ENCODE results near the gene LZTS3. TPM values are rescaled to one million over a fixed set of nuclear protein-coding genes. Genes with fewer than 3 reads are reported as not detected.
"Not testable (repeated sequence)": the region's sequence is repeated elsewhere in the genome, so short reads cannot be mapped to it uniquely, and the experiment has no call there.

The LZTS3 gene
- total RNA-seq: 10 to 100 TPM; 25.5 to 26.6 TPM
- polyA plus RNA-seq: 1 to 10 TPM; 2.0 to 3.8 (median 3.7) TPM
- 8.2 to 114 (median 45.7) reads per million in 6 experiments for total RNA-seq

DNA sequence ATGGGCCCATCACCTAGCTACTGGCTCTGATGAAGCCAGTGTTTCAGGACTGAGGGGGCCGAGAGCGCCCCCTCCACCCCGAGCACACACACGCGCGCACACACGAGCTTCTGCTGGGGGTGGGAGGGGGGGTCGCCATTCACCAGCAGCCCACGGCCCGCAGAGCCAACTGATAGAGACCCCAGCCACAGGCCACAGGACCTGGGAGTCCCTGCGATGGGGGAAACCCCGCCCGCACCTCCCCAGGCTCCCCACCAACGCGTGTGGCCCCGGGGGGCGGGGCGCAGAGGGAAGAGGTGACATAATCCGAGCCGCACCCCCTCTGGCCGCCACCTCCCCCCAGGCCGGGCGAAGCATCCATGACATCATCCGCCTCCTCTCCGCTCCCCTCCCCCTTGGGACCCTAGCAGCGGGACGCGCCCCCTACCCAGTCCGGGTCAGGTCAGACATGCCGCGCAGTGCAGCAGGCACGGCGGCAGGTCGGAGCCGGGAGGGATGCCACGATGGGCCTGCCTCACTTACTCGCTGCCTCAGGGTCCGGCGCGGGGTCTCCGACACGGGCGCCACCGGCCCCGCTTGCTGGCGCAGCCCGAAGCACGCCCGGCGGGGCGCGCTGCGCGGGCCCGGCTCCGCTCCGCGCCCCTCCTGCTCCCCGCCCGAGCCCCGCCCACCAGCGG is at the start of gene LZTS3:
Gene LZTS3, minus strand, starts transcription at position 617 of the 677 bp plus-strand sequence. CDS start 6,386 bp downstream, outside the sequence.
- H3K36me3 Mint-ChIP-seq: peaks cover 0 to 2% (median 0%) of the 10 kb centered on the region in 3 donors
- POLR2A ChIA-PET: interaction anchor here (0.6 to 1.9 kb wide), 3 partner anchors 13 to 104 kb away, joined by 3 to 9 read pairs (median 5); partner anchors contain the start of genes FASTKD5 and UBOX5
- H3K9me3 Mint-ChIP-seq: no peaks in the 10 kb centered on the region
- DNase-seq (peak; percentile 75 to 95 (median 90)), ATAC-seq (peak; percentile 81 to 85)
- peaks cover 8 to 25% (median 9%) of the 10 kb centered on the region in 5 donors for H3K27me3 Mint-ChIP-seq
- H3K27ac Mint-ChIP-seq: peak within 1 kb of the TSS; percentile 44 to 94 (median 88)
- peaks cover 20 to 37% (median 25%) of the 10 kb centered on the region in 4 donors for H3K4me1 Mint-ChIP-seq
- H3K4me3 Mint-ChIP-seq: peak within 1 kb of the TSS; percentile 80 to 94 (median 88)

DNA sequence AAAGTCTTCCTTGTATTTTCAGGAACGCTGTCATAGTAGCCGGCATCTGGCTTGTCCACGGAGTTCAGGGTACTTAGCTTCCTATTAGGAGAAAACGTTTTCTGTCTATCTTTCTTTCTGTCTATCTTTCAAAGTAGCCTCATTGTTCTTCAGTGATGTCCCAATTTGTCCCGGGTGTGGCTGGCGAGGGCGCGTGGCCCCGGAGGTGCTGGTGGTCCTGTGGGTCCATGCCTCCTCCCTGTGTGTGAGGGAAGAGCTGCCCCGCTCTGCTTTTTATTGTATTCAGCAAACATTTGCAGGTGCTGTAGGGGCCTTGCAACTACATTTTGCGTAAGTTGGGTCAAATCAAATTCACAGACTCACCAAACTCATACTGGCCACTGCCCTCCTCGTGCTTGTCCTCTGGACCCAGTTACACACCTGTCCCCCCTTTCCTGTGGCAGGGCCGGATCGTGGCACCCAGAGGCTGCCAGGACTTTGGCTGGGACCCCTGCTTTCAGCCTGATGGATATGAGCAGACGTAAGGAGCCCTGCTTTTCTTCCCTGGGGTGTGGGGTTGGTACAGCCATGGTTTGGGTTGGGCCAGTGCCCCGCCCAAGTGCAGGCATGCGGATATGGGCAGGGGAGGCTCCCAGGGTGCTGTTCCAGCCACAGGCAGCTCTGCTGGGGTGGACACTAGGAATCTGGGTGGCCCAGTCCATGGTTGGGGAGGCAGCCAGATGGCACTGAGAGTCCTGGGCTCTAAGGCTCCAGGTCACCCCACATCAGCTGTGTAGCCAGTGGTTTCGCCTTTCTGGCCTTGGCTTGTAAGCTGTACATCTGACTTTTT is 48.3 kb upstream of the LZTS3 start:
- ATAC-seq (no peak), DNase-seq (no peak)
- H3K27me3 Mint-ChIP-seq: no peaks in the 10 kb centered on the region
- POLR2A ChIA-PET: interaction anchor here (0.6 to 3.7 kb wide), 6 partner anchors 12 to 589 kb away, joined by 3 to 24 read pairs (median 4); partner anchors contain the start of genes FASTKD5, ITPA and UBOX5
- H3K36me3 Mint-ChIP-seq: peaks cover 0 to 34% (median 4%) of the 10 kb centered on the region in 3 donors
- peaks cover 3 to 32% (median 22%) of the 10 kb centered on the region in 4 donors for H3K4me1 Mint-ChIP-seq
- H3K4me3 Mint-ChIP-seq: no peak overlapping the region
- peak overlapping the region in 7 of 10 donors; percentile 20 to 90 (median 48) for H3K27ac Mint-ChIP-seq
- H3K9me3 Mint-ChIP-seq: no peaks in the 10 kb centered on the region

DNA sequence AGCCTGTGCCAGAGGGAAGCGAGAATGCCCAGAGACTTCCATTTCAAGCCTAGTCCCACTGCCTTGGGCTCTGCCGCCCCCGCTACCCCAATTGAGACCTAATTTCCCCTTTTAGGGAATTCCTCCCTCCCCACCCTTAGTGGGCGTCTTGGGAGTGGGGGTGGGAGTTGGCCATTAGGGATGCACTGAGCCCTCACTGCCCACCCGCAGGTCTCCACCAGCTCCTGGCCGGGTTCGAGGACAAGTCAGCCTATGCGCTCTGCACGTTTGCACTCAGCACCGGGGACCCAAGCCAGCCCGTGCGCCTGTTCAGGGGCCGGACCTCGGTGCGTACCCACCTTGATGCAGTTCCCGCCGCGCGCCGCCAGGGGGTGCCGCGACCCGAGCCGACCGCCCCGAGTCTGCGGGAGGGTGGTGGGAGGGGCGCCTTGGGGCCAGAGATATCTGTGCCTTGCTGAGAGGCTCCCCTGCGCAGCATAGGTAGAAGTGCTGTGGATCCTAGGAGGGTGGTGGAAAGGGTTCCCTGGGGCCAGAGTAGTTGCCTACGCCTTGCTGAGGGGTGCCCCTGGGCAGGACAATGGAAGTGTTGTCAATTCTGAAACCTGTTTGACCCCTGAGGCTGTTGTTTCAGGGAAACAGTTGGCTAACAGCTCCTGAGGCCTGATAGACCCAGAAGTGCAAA is 45.1 kb upstream of the LZTS3 start:
- POLR2A ChIA-PET: interaction anchor here (0.6 to 2.8 kb wide), 7 partner anchors 9 to 110 kb away, joined by 3 to 8 read pairs (median 4); partner anchors contain the start of genes FASTKD5, ITPA and UBOX5
- ATAC-seq: peak; percentile 71 to 80
- peaks cover 0 to 54% (median 4%) of the 10 kb centered on the region in 3 donors for H3K36me3 Mint-ChIP-seq

DNA sequence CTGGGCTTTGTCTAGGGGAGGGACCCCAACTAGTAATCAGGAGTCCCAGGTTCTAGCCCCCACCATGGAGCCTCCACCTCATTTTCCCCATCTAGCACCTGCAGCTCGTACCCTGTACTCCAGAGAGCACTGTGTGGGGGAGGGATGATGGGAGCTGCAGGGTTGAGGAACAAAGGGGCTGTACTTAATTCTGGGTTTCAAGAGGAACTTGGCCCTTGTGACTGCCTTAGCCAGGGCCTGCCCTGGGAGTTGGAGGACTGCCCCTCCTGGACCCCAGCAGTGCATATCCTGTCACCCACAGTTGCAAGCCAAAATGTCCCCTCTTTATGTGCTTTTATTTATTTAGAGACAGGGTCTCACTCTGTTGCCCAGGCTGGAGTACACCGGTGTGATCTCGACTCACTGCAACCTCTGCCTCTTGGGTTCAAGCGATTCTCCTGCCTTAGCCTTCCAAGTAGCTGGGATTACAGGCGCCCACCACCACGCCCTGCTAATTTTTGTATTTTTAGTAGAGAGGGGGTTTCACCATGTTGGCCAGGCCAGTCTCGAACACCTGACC is 42.1 kb upstream of the LZTS3 start:
- peak overlapping the region in 1 of 10 donors; percentile 27 for H3K27ac Mint-ChIP-seq
- ATAC-seq, H3K27me3 Mint-ChIP-seq, H3K4me3 Mint-ChIP-seq, H3K9me3 Mint-ChIP-seq, DNase-seq: not testable (repeated sequence)
- peaks cover 0 to 40% (median 0%) of the 10 kb centered on the region in 3 donors for H3K36me3 Mint-ChIP-seq
- peaks cover 8 to 24% (median 10%) of the 10 kb centered on the region in 4 donors for H3K4me1 Mint-ChIP-seq
- POLR2A ChIA-PET: interaction anchor here (0.5 to 1.9 kb wide), 5 partner anchors 8 to 138 kb away, joined by 3 to 6 read pairs (median 3); no protein-coding TSS in a partner anchor

More for the DNA sequence above, 45.1 kb upstream of the LZTS3 start:
- peaks cover 6 to 22% (median 15%) of the 10 kb centered on the region in 4 donors for H3K4me1 Mint-ChIP-seq
- peak overlapping the region in 1 of 10 donors; percentile 19 for H3K27ac Mint-ChIP-seq
- no peaks in the 10 kb centered on the region for H3K27me3 Mint-ChIP-seq
- peak overlapping the region in 2 of 10 donors; percentile 19 to 40 for H3K4me3 Mint-ChIP-seq
- DNase-seq: peak; percentile 43 to 87 (median 71)
- H3K9me3 Mint-ChIP-seq: no peaks in the 10 kb centered on the region

GRCh38 chr20:3213226-3213625 is 39.9 kb upstream of the LZTS3 start:
- Mint-ChIP-seq H3K9me3 (no peaks in the 10 kb centered on the region), H3K4me3 (peak overlapping the region in 1 of 10 donors; percentile 24), H3K27me3 (no peaks in the 10 kb centered on the region), H3K36me3 (peaks cover 0 to 31% (median 2%) of the 10 kb centered on the region in 3 donors), H3K4me1 (peaks cover 21 to 34% (median 28%) of the 10 kb centered on the region in 4 donors), H3K27ac (peak overlapping the region in 3 of 10 donors; percentile 13 to 77 (median 32))
- ATAC-seq (no peak), DNase-seq (no peak)
- POLR2A ChIA-PET: no interaction called here

DNA sequence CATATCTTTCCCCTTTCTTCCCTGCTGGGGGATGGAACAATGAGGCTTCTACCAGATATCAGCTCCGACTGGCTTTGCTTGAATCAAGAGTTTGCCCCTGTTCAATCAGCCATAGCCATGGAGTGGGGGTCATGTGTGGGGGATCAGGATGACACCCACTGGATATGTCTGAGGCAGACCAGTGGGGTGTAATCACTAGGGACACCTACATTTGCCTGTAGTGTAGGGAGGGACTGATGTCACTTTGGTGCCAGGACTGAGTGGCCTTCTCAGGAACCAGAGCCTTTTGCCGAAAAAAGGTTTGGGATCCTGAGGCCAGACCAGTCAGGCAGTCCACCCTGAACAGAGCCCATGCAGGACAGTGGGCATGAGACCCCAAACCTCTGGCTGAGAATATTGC is 37.0 kb upstream of the LZTS3 start:
- POLR2A ChIA-PET: interaction anchor here (0.7 to 3.7 kb wide), 3 partner anchors 9 to 28 kb away, joined by 3 to 24 read pairs (median 7); no protein-coding TSS in a partner anchor
- Mint-ChIP-seq H3K9me3 (no peaks in the 10 kb centered on the region), H3K27ac (peak overlapping the region in 9 of 10 donors; percentile 22 to 99 (median 94)), H3K4me3 (peak overlapping the region; percentile 86 to 99 (median 96)), H3K4me1 (peaks cover 21 to 35% (median 31%) of the 10 kb centered on the region in 4 donors), H3K36me3 (peaks cover 0 to 23% (median 2%) of the 10 kb centered on the region in 3 donors), H3K27me3 (no peaks in the 10 kb centered on the region)
- ATAC-seq (no peak), DNase-seq (no peak)

DNA sequence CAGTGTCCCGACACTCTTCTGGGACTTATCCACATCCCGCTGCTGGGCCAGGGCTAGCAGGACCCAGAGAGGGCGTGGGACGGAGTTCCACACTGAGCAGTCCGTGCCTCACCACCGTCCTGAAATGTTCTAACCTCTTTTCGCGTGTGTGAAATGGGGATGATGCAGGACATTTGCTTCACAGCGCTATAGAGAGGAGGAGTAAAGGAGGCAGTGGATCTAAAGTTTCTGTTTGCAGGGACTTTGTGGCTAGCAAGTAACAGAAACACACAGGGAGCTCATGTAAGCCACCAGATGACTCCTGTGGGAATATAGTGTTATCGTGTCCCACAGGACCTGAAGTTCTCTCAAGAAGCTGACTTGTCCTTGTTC is 36.6 kb upstream of the LZTS3 start:
- POLR2A ChIA-PET: interaction anchor here (0.7 to 3.7 kb wide), 6 partner anchors 9 to 117 kb away, joined by 5 to 24 read pairs (median 7); partner anchors contain the start of genes FASTKD5 and UBOX5
- DNase-seq (no peak), ATAC-seq (peak; percentile 15 to 24)
- Mint-ChIP-seq H3K4me1 (peaks cover 21 to 38% (median 31%) of the 10 kb centered on the region in 4 donors), H3K4me3 (peak overlapping the region; percentile 86 to 99 (median 96)), H3K27me3 (no peaks in the 10 kb centered on the region), H3K36me3 (peaks cover 0 to 19% (median 2%) of the 10 kb centered on the region in 3 donors), H3K27ac (peak overlapping the region; percentile 57 to 99 (median 94)), H3K9me3 (no peaks in the 10 kb centered on the region)

- POLR2A ChIA-PET: interaction anchor here (0.7 to 3.7 kb wide), 7 partner anchors 10 to 137 kb away, joined by 3 to 24 read pairs (median 7); partner anchors contain the start of genes FASTKD5 and UBOX5
- Mint-ChIP-seq H3K27me3 (no peaks in the 10 kb centered on the region), H3K36me3 (peaks cover 0 to 14% (median 2%) of the 10 kb centered on the region in 3 donors), H3K27ac (peak within 1 kb of the TSS; percentile 57 to 99 (median 94)), H3K9me3 (no peaks in the 10 kb centered on the region), H3K4me3 (peak within 1 kb of the TSS; percentile 86 to 99 (median 96)), H3K4me1 (peaks cover 23 to 42% (median 35%) of the 10 kb centered on the region in 4 donors)
- DNase-seq (peak; percentile 19 to 79 (median 48)), ATAC-seq (peak; percentile 43 to 60)
Observed at GRCh38 chr20:3209257-3209945, 36.1 kb upstream of the LZTS3 start, which contains the start of gene ITPA. Gene ITPA (plus strand): TSS chr20:3209498. CDS start chr20:3209552, 54 bp downstream.

DNA sequence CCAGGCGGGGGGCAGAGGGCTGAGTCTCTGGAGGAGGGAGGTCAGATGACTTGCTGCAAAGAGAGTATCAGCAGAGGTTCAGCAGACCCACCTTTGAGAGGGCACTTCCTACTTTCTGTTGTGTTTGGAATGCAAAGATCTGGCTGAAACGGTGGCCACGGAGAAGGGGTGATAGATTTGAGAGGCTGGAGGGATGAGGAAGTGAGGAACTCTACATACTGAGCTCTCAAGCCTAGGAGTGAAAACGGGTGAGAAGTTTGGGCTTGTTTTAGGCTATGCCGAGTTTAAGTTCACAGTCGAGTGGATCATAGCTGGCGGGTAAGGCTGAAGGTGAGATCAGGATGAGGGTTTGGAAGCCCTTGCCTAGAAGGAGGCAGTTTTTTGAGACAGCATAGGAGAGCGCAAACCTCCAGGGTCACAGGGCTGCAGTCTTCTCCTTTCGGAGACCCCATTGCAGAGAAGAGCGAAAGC is 35.5 kb upstream of the LZTS3 start:
- peak overlapping the region; percentile 57 to 99 (median 94) for H3K27ac Mint-ChIP-seq
- H3K27me3 Mint-ChIP-seq: no peaks in the 10 kb centered on the region
- DNase-seq: peak in 2 of 10 donors; percentile 15 to 31
- H3K4me3 Mint-ChIP-seq: peak overlapping the region; percentile 86 to 99 (median 96)
- ATAC-seq: peak in 1 of 2 donors; percentile 14
- no peaks in the 10 kb centered on the region for H3K9me3 Mint-ChIP-seq
- peaks cover 0 to 10% (median 2%) of the 10 kb centered on the region in 3 donors for H3K36me3 Mint-ChIP-seq
- POLR2A ChIA-PET: interaction anchor here (0.6 to 3.7 kb wide), 7 partner anchors 10 to 1922 kb away, joined by 3 to 24 read pairs (median 6); partner anchors contain the start of genes FASTKD5 and UBOX5
- peaks cover 24 to 45% (median 39%) of the 10 kb centered on the region in 4 donors for H3K4me1 Mint-ChIP-seq

GRCh38 chr20:3204124-3204794 is 30.9 kb upstream of the LZTS3 start, which contains the start of gene DDRGK1:
Gene DDRGK1 (minus strand): TSS chr20:3204682. CDS start chr20:3204627, 55 bp downstream.
- peak; percentile 86 to 88 for ATAC-seq
- Mint-ChIP-seq H3K9me3 (no peaks in the 10 kb centered on the region), H3K36me3 (peaks cover 0 to 32% (median 5%) of the 10 kb centered on the region in 3 donors), H3K4me3 (peak within 1 kb of the TSS; percentile 93 to 97 (median 95)), H3K27ac (peak within 1 kb of the TSS; percentile 91 to 98 (median 96)), H3K4me1 (peaks cover 16 to 42% (median 38%) of the 10 kb centered on the region in 4 donors), H3K27me3 (no peaks in the 10 kb centered on the region)
- POLR2A ChIA-PET: interaction anchor here (0.6 to 2.3 kb wide), 5 partner anchors 12 to 1453 kb away, joined by 3 to 15 read pairs (median 4); partner anchors contain the start of genes FASTKD5 and UBOX5
- peak; percentile 83 to 98 (median 90) for DNase-seq
